GM12874 (cell line): ENCODE measurements around the gene SLC25A48.

Experiments used
- TF ChIP-seq, protein P1 (sequence below): IDR thresholded peaks from 2 replicates; pipeline ENCODE4 v1.5.1; 2011; ENCODE audit warnings: low read depth, mild to moderate bottlenecking, control low read depth, low read length, moderate library complexity; ENCODE audit not compliant: insufficient read depth

SLC25A48 gene

GRCh38 chr5:135915466-135916001, 81.1 kb downstream of the SLC25A48 start:
- TF ChIP-seq, protein P1, sequence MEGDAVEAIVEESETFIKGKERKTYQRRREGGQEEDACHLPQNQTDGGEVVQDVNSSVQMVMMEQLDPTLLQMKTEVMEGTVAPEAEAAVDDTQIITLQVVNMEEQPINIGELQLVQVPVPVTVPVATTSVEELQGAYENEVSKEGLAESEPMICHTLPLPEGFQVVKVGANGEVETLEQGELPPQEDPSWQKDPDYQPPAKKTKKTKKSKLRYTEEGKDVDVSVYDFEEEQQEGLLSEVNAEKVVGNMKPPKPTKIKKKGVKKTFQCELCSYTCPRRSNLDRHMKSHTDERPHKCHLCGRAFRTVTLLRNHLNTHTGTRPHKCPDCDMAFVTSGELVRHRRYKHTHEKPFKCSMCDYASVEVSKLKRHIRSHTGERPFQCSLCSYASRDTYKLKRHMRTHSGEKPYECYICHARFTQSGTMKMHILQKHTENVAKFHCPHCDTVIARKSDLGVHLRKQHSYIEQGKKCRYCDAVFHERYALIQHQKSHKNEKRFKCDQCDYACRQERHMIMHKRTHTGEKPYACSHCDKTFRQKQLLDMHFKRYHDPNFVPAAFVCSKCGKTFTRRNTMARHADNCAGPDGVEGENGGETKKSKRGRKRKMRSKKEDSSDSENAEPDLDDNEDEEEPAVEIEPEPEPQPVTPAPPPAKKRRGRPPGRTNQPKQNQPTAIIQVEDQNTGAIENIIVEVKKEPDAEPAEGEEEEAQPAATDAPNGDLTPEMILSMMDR, result no peak

DNA sequence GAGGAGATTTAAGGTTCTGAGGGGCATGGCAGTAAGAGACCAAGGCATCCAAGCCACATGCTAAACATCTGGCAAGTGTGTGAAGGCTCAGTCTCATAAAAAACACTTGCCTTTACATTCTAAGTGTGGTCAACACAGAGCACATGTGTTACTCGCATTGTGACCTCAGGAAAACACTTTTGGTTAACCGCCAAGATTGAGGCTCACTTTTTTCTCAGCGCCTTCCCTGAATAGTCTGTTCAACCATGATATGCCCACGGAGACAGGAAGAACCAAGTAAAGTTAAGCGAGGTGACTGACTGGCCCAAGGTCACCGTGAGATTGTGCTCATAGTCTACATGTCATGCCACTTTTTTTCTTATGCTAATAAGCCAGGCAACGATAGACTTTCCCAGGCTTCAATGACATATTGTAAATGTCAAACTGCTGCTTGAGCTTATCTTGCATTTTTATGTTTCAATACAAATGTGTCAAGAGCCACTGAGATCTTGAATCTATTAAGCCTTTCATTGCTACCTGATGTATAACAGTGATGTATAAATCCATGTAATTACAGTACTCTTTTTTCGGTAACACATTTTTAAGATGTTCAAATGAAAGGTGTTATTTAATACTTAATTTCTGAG, 82.3 kb downstream of the SLC25A48 start:
- TF ChIP-seq, protein P1, result no peak

- TF ChIP-seq, protein P1, result no peak
Measured at GRCh38 chr5:135920199-135920598, 85.7 kb downstream of the SLC25A48 start.

DNA sequence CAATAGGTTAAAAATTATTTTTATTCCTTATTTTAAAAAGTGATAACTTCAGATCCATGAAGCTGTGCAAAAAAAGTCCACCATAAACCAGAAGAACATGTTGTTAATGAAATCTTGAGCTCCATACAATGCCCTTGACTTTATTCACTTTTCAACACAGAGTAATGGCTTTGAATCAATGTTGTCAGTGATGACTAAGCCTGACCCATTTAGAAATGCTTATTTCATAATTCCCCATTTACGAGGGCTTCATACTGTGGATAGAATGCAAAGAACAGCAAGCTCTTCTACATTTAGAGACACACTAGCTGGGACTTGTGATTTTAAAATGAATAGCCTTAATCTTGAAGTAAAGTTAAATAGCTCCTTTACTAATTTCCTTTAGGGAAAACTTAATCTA, 86.9 kb downstream of the SLC25A48 start:
- TF ChIP-seq, protein P1, result no peak

DNA sequence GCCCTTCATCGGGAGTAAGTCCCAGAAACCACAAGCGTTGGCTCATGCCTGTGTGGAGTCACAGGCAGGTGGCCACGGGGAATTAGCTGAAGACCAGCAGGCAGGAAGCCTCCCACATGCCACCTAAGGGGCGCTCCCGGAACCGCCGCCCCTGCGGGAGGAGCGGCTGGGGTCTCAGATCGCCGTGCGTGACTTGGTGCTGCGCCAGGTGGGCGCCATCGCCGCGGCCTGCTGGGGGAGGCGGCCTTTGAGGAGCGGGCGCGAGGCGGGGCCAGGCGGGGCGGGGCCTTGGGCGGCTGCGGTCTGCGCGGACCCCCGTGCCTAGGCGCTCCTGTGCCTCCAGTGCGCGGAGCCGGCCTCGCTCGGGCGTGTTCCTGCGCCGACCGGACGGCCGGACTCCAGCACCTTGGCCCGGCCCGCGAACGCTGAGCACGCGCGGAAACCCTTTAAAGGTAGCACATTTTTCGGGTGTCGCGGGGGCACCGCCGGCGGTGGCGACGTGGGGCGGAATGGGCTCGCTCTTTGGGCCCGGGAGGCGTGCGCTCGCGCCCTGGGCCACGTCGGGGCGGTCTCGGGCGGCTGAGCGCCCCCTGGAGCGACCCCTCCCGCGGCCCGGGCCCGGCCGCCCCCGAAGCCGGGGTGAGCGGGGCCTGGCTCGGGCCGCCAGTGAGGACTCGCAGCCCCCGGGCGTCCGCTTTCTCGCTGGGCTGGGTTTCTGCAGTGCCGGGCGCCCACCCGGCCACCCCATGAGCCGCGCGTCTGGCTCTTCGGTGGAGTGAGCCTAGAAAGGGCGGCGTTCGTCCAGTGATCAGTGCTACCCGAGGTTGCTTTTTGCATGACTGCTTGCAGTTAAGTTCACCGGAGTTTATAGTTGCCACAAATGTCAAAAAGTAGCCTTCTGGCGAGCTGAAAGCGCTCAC, 95.8 kb downstream of the SLC25A48 start:
- TF ChIP-seq, protein P1, result no peak

DNA sequence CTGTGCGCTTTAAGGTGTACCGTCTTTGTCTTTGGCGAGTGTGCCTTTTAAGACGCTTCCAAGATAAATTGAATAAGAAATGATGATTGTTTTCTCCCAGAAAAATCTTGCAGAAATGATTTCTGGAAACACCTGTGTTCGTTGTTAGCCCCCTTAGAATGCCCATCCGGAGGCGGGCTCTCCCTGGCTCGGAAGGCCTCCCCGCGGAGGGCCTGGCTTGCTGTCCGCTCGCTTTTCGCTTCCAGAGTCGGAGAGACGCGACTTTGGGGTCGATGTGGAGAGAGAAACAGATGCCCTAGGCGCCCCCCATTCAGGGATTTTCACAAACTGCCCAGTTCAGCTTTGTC, 96.5 kb downstream of the SLC25A48 start:
- TF ChIP-seq, protein P1, result no peak

GRCh38 chr5:135934939-135935338, 100.5 kb downstream of the SLC25A48 start:
- TF ChIP-seq, protein P1, result no peak
